ENCODE measurements around the gene S100A9.

S100A9 gene

DNA sequence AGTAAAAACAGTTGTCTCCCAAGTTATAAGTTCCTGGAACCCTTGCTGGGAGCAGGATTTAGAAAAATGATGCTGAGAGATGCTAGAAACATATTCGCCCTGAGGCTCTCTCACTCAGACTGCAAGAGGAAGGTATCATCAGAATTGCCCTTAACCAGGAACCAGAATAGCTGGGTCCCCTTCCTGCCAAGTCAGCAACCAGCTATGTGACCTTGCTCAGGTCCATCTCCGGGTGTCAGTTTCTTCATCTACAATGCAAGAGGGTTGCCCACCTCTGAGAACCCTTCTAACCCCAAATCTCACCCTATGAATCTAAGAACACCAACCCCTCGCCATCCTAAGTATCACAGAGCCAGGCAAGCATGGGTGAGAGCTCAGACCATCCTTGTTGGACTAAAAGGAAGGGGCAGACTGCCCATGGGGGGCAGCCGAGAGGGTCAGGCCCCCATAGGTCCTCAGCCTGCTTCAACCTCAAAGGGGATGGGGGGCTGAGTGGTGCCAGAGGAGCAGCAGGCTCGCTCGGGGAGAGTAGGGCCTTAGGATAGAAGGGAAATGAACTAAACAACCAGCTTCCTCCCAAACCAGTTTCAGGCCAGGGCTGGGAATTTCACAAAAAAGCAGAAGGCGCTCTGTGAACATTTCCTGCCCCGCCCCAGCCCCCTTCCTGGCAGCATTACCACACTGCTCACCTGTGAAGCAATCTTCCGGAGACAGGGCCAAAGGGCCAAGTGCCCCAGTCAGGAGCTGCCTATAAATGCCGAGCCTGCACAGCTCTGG lies 390 bp upstream of the S100A9 start:
- in situ Hi-C loops (cut with MboI; ENCODE audit: low pct_unique_long_range_greater_than_20kb, low sequenced_read_pairs, unreplicated experiment): no loop called here
- no peak for DNase-seq (ENCODE audit: low spot score)
- TF ChIP-seq CTCF (IDR thresholded peaks at IDR 0.05; ENCODE audit: extremely low read depth, insufficient read depth, missing control alignments): no peak

- no peak for TF ChIP-seq CTCF (IDR thresholded peaks at IDR 0.05; ENCODE audit: extremely low read depth, insufficient read depth, missing control alignments)
- DNase-seq (ENCODE audit: low spot score): no peak
- in situ Hi-C loops (cut with MboI; ENCODE audit: low pct_unique_long_range_greater_than_20kb, low sequenced_read_pairs, unreplicated experiment): no loop called here
Measured at GRCh38 chr1:153358691-153358975, 979 bp downstream of the S100A9 start.

DNA sequence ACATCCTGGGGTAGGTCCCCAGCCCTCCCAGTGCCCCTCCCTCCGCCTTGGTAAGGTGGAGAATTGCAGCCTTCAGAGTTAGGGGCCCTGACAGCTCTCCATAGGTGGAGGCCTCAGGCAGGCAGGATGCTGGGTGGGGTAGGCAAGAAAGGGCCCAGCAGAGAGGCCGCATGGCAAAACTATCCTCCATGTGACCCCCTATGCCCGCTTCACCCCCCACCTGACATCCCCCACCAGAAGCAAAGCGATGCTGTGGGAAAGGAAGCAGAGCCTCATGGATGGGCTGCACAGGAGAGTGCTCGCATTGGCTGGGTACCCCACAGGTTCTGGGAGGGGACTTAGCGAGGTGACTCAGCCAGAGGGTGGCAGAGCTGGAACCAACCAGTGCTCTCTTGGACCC lies 1.6 kb downstream of the S100A9 start:
- in situ Hi-C loops (cut with MboI; ENCODE audit: low pct_unique_long_range_greater_than_20kb, low sequenced_read_pairs, unreplicated experiment): no loop called here
- DNase-seq (ENCODE audit: low spot score): no peak
- no peak for TF ChIP-seq CTCF (IDR thresholded peaks at IDR 0.05; ENCODE audit: extremely low read depth, insufficient read depth, missing control alignments)

DNA sequence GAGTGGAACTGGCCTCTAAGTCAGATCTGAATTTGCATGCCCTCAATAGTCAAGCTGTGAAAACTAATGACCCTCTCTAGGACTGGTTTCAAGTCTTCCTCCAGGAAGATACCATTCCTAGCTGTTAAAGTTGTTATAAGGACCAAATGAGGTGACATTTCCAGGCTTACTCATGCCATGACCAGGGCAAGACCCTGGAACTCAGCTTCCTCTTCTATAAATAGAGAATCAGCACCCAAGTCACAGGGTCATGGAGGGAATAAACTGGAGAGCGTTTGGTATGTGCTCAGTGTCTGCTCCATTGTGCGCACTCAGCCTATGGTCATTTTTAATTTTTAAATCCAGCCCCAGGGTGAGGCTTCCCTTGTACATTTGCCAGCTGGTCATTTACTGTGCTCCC lies 2.5 kb downstream of the S100A9 start:
- TF ChIP-seq CTCF (IDR thresholded peaks at IDR 0.05; ENCODE audit: extremely low read depth, insufficient read depth, missing control alignments): no peak
- in situ Hi-C loops (cut with MboI; ENCODE audit: low pct_unique_long_range_greater_than_20kb, low sequenced_read_pairs, unreplicated experiment): loop anchor here (10.0 kb wide), 1 partner anchor 125 kb away; no protein-coding TSS in a partner anchor
- DNase-seq (ENCODE audit: low spot score): no peak

DNA sequence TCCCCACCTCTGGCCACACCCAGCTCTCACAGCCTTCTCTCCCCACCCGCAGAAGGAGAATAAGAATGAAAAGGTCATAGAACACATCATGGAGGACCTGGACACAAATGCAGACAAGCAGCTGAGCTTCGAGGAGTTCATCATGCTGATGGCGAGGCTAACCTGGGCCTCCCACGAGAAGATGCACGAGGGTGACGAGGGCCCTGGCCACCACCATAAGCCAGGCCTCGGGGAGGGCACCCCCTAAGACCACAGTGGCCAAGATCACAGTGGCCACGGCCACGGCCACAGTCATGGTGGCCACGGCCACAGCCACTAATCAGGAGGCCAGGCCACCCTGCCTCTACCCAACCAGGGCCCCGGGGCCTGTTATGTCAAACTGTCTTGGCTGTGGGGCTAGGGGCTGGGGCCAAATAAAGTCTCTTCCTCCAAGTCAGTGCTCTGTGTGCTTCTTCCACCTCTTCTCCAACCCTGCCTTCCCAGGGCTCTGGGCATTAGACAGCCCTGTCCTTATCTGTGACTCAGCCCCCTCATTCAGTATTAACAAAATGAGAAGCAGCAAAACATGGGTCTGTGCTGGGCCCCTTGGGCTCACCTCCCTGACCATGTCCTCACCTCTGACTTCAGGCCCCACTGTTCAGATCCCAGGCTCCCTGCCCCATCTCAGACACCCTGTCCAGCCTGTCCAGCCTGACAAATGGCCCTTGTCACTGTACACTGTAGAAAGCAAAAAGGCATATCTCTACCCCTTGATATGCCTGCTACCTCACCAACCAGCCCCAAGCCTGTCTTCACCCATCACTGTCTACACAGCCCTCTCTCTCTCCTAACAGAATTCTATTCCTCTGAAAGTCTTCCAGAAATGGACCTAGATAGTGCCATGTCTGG lies 3.2 kb downstream of the S100A9 start:
- DNase-seq (ENCODE audit: low spot score): no peak
- no peak for TF ChIP-seq CTCF (IDR thresholded peaks at IDR 0.05; ENCODE audit: extremely low read depth, insufficient read depth, missing control alignments)
- in situ Hi-C loops (cut with MboI; ENCODE audit: low pct_unique_long_range_greater_than_20kb, low sequenced_read_pairs, unreplicated experiment): loop anchor here (10.0 kb wide), 1 partner anchor 124 kb away; no protein-coding TSS in a partner anchor

DNA sequence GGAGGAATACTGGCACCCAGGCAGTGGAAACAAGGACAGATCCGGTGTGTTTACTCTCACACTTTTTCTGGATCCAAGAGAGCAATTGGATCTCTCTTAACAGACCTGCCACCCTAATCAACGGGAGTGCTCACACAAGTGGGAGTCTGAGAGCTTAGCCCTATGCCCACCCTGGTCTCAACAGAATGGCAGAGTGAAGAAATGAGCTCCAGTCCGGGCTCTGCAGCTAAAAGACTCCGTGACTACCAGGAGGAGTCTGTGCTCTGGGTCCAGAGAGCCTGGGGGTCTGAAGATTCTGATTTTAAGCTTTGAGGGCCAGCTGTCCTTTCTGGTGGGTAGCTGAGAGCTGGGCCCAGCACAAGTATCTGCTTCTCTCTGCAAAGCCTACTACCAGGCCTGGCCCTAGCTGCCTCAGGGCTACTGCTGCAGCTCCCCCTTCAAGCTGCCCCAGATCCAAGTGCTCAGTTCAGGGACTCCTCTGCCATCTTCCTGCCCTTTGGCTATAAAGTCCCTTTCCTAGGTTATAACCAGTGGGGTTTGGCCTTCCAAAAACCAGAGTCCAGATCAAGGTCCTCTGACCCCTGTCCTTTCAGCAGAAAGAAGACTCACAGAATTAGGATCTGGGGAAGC lies 3.9 kb downstream of the S100A9 start:
- in situ Hi-C loops (cut with MboI; ENCODE audit: low pct_unique_long_range_greater_than_20kb, low sequenced_read_pairs, unreplicated experiment): loop anchor here (10.0 kb wide), 1 partner anchor 123 kb away; no protein-coding TSS in a partner anchor
- TF ChIP-seq CTCF (IDR thresholded peaks at IDR 0.05; ENCODE audit: extremely low read depth, insufficient read depth, missing control alignments): no peak
- DNase-seq (ENCODE audit: low spot score): no peak
